ENCODE measurements around the gene NPRL2. TPM values are rescaled to one million over a fixed set of nuclear protein-coding genes. Genes with fewer than 3 reads are reported as not detected.

Gene NPRL2
- total and polyA plus RNA-seq, 2 experiments from 2014 or later, result 22.3 to 27.7 TPM

DNA sequence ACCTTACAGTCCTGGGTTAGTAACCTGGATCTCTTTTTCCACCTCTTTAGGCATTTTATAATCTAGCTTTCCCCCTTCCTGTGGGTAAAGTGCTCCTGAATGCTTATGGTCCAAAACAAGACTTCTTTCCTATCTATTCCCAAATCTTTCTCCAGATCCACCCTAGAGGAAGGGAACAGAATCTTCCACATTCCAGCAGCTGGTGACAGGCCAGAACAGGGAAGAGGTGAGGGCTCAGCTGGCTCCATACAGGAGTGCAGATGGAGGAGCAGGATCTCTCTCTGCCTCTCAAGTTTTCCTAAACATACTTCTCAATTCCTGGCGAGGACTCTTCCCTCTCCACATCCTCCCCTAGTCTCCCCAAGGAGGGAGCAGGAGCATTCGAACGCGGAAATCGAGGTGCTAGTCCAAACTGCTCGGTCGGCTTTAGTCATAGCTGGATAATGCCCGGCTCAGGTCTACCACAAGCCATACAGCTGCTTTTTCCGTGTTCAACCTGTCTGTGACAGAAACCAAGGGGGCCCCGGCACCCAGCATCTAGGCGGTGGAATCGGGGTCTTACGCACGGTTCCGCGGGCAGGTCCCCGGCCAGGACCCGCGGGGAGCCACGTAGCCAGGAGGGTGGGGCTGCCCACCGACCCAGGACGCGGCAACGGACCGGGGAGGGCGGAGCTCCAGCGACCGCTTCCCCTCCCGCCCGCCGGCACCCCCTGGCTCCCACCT is 14.0 kb downstream of the NPRL2 start:
- peaks cover 44% of the 10 kb centered on the region for H3K27me3 Mint-ChIP-seq (ENCODE audit: insufficient read depth, low read depth, poor library complexity)
- Histone ChIP-seq H3K27ac (ENCODE audit: low read depth) (peak overlapping the region; percentile 87), H4K20me1 (replicated peaks; ENCODE audit: insufficient read depth) (peaks cover 17% of the 10 kb centered on the region), H3K4me2 (peak overlapping the region; percentile 90), H3K4me3 (peak overlapping the region; percentile 97), H3K79me2 (replicated peaks; ENCODE audit: insufficient read depth) (peaks cover 36% of the 10 kb centered on the region), H3K27me3 (ENCODE audit: insufficient read depth) (peaks cover 36% of the 10 kb centered on the region), H3K4me1 (ENCODE audit: insufficient read depth) (peaks cover 24% of the 10 kb centered on the region), H3K36me3 (ENCODE audit: insufficient read depth) (0 out of 2 replicates have a peak, but pooled peaks cover 4% of the 10 kb centered on the region), H2AFZ (peak overlapping the region; percentile 91; the same call in 1 of the 2 replicates), H3K9me2 (ENCODE audit: insufficient read depth) (no peaks in the 10 kb centered on the region), H3F3A (replicated peaks; ENCODE audit: low read depth) (peaks cover 37% of the 10 kb centered on the region)
- peaks cover 3% of the 10 kb centered on the region; the same call in 1 of the 3 replicates for H3K9me3 Mint-ChIP-seq
- peak; percentile 4 for ATAC-seq
- no peak for TF ChIP-seq POLR2AphosphoS5 (IDR thresholded peaks at IDR 0.05; ENCODE audit: low read depth)
- TF ChIP-seq REST (IDR thresholded peaks at IDR 0.05; ENCODE audit: unreplicated experiment), result no peak
- 0 out of 4 replicates have a peak, but pooled peaks of 1 of the 2 experiments have one; percentile 10 for TF ChIP-seq CTCF (conservative IDR thresholded peaks at IDR 0.05; ENCODE audit: low read depth in 2 of 2)
- peaks cover 34% of the 10 kb centered on the region for H3K4me1 Mint-ChIP-seq
- H3K4me3 Mint-ChIP-seq, result peak overlapping the region; percentile 90
- DNase-seq (ENCODE audit: low spot score), result peak; percentile 41
- peak overlapping the region; percentile 65 for H3K27ac Mint-ChIP-seq
- H3K36me3 Mint-ChIP-seq (ENCODE audit: low read depth), result peaks cover 6% of the 10 kb centered on the region

DNA sequence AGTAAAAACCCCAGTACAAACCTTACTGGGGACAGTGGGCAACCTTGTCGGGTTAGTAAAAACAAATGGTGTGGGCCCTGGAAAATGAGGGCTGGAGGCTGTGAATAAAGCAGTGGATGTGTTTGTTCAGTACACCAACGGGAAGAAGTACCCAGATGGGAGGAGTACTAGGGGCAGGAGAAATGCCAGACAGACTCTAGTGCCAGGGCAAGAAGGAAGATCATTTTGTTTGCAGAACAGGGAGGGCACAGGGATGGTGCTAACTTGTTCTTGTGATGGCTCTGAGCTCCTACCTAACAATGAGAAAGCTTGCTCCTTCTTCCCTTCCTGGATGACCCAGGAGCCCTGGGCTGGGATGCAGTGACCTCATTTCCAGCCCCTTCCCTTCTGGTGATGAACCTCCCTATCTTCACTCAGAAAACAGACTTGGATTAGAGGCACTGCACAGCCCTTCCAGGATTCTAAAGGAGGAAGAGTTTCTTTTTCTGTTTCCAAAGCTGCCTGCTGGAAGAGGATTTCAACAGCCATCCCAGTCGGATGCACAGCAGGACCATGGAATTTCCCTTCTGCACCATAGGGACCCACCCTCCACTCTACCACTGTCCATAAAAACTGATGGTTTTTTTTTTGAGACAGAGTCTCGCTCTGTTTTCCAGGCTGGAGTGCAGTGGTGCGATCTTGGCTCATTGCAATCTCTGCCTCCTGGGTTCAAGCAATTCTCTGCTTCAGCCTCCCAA is 16.1 kb downstream of the NPRL2 start:
- no peak overlapping the region for H3K4me3 ChIP-seq
- no peak overlapping the region for H3K27ac ChIP-seq (ENCODE audit: low read depth)
- no peaks in the 10 kb centered on the region for H3K9me2 ChIP-seq (ENCODE audit: insufficient read depth)
- peaks cover 16% of the 10 kb centered on the region for H3K4me1 ChIP-seq (ENCODE audit: insufficient read depth)
- DNase-seq (ENCODE audit: low spot score) (no peak), ATAC-seq (no peak)
- H3F3A ChIP-seq (replicated peaks; ENCODE audit: low read depth), result peaks cover 31% of the 10 kb centered on the region
- peaks cover 15% of the 10 kb centered on the region for H3K27me3 ChIP-seq (ENCODE audit: insufficient read depth)
- H3K9me3 Mint-ChIP-seq, result peaks cover under 1% of the 10 kb centered on the region; the same call in 1 of the 3 replicates
- no peak overlapping the region for H3K27ac Mint-ChIP-seq
- H3K4me1 Mint-ChIP-seq, result peaks cover 27% of the 10 kb centered on the region
- 0 out of 3 replicates have a peak overlapping the region, but pooled peaks have one; percentile 14 for H3K4me3 Mint-ChIP-seq
- H2AFZ ChIP-seq, result no peak overlapping the region
- H3K27me3 Mint-ChIP-seq (ENCODE audit: insufficient read depth, low read depth, poor library complexity), result peaks cover 27% of the 10 kb centered on the region
- peaks cover 17% of the 10 kb centered on the region for H4K20me1 ChIP-seq (replicated peaks; ENCODE audit: insufficient read depth)
- no peak overlapping the region for H3K4me2 ChIP-seq
- peaks cover 36% of the 10 kb centered on the region for H3K79me2 ChIP-seq (replicated peaks; ENCODE audit: insufficient read depth)
- H3K36me3 Mint-ChIP-seq (ENCODE audit: low read depth), result peaks cover 26% of the 10 kb centered on the region
- peaks cover 8% of the 10 kb centered on the region for H3K36me3 ChIP-seq (ENCODE audit: insufficient read depth)
- no peak for TF ChIP-seq EZH2phosphoT487 (IDR thresholded peaks at IDR 0.05; ENCODE audit: unreplicated experiment)
- TF ChIP-seq, protein P1, sequence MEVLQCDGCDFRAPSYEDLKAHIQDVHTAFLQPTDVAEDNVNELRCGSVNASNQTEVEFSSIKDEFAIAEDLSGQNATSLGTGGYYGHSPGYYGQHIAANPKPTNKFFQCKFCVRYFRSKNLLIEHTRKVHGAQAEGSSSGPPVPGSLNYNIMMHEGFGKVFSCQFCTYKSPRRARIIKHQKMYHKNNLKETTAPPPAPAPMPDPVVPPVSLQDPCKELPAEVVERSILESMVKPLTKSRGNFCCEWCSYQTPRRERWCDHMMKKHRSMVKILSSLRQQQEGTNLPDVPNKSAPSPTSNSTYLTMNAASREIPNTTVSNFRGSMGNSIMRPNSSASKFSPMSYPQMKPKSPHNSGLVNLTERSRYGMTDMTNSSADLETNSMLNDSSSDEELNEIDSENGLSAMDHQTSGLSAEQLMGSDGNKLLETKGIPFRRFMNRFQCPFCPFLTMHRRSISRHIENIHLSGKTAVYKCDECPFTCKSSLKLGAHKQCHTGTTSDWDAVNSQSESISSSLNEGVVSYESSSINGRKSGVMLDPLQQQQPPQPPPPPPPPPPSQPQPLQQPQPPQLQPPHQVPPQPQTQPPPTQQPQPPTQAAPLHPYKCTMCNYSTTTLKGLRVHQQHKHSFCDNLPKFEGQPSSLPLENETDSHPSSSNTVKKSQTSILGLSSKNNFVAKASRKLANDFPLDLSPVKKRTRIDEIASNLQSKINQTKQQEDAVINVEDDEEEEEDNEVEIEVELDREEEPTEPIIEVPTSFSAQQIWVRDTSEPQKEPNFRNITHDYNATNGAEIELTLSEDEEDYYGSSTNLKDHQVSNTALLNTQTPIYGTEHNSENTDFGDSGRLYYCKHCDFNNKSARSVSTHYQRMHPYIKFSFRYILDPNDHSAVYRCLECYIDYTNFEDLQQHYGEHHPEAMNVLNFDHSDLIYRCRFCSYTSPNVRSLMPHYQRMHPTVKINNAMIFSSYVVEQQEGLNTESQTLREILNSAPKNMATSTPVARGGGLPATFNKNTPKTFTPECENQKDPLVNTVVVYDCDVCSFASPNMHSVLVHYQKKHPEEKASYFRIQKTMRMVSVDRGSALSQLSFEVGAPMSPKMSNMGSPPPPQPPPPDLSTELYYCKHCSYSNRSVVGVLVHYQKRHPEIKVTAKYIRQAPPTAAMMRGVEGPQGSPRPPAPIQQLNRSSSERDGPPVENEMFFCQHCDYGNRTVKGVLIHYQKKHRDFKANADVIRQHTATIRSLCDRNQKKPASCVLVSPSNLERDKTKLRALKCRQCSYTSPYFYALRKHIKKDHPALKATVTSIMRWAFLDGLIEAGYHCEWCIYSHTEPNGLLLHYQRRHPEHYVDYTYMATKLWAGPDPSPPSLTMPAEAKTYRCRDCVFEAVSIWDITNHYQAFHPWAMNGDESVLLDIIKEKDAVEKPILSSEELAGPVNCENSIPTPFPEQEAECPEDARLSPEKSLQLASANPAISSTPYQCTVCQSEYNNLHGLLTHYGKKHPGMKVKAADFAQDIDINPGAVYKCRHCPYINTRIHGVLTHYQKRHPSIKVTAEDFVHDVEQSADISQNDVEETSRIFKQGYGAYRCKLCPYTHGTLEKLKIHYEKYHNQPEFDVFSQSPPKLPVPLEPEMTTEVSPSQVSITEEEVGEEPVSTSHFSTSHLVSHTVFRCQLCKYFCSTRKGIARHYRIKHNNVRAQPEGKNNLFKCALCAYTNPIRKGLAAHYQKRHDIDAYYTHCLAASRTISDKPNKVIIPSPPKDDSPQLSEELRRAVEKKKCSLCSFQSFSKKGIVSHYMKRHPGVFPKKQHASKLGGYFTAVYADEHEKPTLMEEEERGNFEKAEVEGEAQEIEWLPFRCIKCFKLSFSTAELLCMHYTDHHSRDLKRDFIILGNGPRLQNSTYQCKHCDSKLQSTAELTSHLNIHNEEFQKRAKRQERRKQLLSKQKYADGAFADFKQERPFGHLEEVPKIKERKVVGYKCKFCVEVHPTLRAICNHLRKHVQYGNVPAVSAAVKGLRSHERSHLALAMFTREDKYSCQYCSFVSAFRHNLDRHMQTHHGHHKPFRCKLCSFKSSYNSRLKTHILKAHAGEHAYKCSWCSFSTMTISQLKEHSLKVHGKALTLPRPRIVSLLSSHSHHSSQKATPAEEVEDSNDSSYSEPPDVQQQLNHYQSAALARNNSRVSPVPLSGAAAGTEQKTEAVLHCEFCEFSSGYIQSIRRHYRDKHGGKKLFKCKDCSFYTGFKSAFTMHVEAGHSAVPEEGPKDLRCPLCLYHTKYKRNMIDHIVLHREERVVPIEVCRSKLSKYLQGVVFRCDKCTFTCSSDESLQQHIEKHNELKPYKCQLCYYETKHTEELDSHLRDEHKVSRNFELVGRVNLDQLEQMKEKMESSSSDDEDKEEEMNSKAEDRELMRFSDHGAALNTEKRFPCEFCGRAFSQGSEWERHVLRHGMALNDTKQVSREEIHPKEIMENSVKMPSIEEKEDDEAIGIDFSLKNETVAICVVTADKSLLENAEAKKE (CRISPR knock-in tag; IDR thresholded peaks at IDR 0.05), result no peak
